Central memory CD8-positive, alpha-beta T cell (primary cell): ENCODE results near the gene MAGI3.
"Not testable (repeated sequence)": the region's sequence is repeated elsewhere in the genome, so short reads cannot be mapped to it uniquely, and the experiment has no call there.

ENCODE experiments used
- ATAC-seq: fragments of 150-1000 bp; cut with Tn5 transposase; replicated peaks from 2 replicates; pipeline ENCODE4 v1.10.0; 2022; ENCODE audit warnings: mild to moderate bottlenecking, moderate FRiP score, moderate number of reproducible peaks; ENCODE audit not compliant: poor library complexity, severe bottlenecking; ENCODE audit errors: extremely low read depth
- DNase-seq, 2 donors: peaks; one replicate each; pipeline ENCODE4 v3.0.0; 2021; ENCODE audit warnings: low spot score in 2 of 2
- H3K27ac Mint-ChIP-seq: one replicate; pipeline ENCODE4 v1.8.0; 2022; ENCODE audit warnings: low read depth, mild to moderate bottlenecking, moderate library complexity, mixed read lengths
- H3K27me3 Mint-ChIP-seq: one replicate; pipeline ENCODE4 v1.8.0; 2022; ENCODE audit warnings: mixed read lengths
- H3K36me3 Mint-ChIP-seq: one replicate; pipeline ENCODE4 v1.8.0; 2022; ENCODE audit warnings: mild to moderate bottlenecking, moderate library complexity, mixed read lengths; ENCODE audit not compliant: insufficient read depth
- H3K4me1 Mint-ChIP-seq: one replicate; pipeline ENCODE4 v1.8.0; 2022; ENCODE audit warnings: mixed read lengths
- H3K4me3 Mint-ChIP-seq: one replicate; pipeline ENCODE4 v1.8.0; 2022; ENCODE audit warnings: mild to moderate bottlenecking, moderate library complexity, mixed read lengths
- H3K9me3 Mint-ChIP-seq: one replicate; pipeline ENCODE4 v1.8.0; 2022; ENCODE audit warnings: mixed read lengths

MAGI3 gene

DNA sequence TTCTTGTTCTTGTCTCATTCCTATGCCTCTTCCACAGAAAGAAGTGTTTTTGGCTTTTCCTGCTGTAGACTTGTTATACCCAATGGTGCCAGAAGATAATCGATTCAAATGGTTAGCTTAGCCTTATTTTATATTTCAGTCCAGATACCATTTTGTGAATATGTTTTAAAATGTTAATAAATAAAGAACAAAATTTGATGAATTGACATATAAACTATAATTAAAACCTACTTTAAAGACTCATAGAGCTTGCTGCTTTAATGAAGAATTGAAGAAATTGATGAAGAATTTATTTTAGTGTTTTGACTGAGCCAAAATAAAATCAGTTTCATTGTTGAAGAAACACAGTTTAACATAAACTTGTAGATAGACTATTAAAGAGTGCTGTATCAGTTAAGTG, 152.8 kb downstream of the MAGI3 start:
- DNase-seq (no peak), ATAC-seq (no peak)
- no peak overlapping the region for H3K4me3 Mint-ChIP-seq
- no peaks in the 10 kb centered on the region for H3K4me1 Mint-ChIP-seq
- H3K36me3 Mint-ChIP-seq = no peaks in the 10 kb centered on the region
- H3K27me3 Mint-ChIP-seq = peaks cover 30% of the 10 kb centered on the region
- no peak overlapping the region for H3K27ac Mint-ChIP-seq
- no peaks in the 10 kb centered on the region for H3K9me3 Mint-ChIP-seq

DNA sequence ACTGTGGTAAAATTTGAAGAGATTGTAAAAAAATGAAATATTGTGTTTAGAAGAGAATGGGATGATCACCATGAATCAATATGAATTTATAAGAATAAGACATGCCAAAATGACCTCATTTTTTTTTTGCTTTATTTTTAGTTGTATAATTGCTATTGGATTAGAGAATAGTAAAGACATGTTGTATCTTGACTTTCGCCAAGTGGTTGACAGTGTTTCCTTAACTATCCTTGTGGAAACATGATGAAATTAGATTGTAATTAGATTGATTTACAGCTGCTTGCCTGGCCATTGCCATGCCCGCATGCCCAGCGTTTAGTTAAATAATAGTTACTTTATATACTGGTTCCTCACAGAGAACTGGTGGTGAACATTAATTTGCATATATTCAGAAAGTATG, 154.9 kb downstream of the MAGI3 start:
- no peak for ATAC-seq
- H3K9me3 Mint-ChIP-seq = no peaks in the 10 kb centered on the region
- no peak for DNase-seq
- no peaks in the 10 kb centered on the region for H3K36me3 Mint-ChIP-seq
- H3K4me1 Mint-ChIP-seq = no peaks in the 10 kb centered on the region
- H3K4me3 Mint-ChIP-seq = no peak overlapping the region
- H3K27me3 Mint-ChIP-seq = peaks cover 25% of the 10 kb centered on the region
- no peak overlapping the region for H3K27ac Mint-ChIP-seq

DNA sequence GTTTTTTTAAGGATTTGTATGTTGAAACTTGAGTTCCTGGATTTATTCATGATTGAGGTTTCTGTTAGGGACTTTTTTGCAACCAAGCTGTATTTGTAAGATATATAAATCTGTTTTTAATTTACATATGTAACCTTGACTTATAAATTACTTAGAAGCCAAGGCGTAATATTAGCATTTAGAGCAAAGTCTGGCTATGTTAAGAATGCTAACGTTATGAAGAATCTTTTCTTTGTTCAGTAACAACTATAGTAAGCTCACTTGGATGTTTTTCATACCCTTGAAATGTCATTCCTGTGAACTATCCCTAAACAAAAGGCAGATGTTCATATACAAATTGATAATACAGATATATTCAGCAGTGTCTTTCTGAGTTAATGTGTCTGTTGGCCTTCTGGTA, 155.3 kb downstream of the MAGI3 start:
- no peaks in the 10 kb centered on the region for H3K36me3 Mint-ChIP-seq
- no peaks in the 10 kb centered on the region for H3K4me1 Mint-ChIP-seq
- H3K27me3 Mint-ChIP-seq = peaks cover 21% of the 10 kb centered on the region
- no peak overlapping the region for H3K27ac Mint-ChIP-seq
- no peak overlapping the region for H3K4me3 Mint-ChIP-seq
- ATAC-seq (no peak), DNase-seq (no peak)
- H3K9me3 Mint-ChIP-seq = no peaks in the 10 kb centered on the region

DNA sequence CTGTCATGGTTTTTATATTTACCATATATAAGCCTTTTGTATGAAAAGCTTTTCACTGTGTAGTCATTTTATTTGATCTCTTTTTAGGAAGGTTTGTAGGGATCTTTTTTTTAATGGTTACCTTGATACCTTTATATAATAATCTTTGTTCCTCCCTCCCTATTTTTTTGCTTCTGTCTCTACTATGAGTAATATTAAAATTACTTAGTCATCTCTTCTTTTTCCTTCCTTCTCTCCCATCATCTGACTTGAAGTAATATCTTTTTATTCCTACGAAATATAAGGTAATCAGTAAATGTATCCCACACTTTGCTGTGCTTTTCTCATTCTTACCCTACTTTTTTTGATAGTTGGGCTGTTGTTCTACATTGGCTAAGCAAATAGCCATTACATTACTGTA, 161.4 kb downstream of the MAGI3 start:
- no peak for ATAC-seq
- H3K27ac Mint-ChIP-seq = no peak overlapping the region
- no peak overlapping the region for H3K4me3 Mint-ChIP-seq
- H3K9me3 Mint-ChIP-seq = peaks cover 4% of the 10 kb centered on the region
- no peak for DNase-seq
- no peaks in the 10 kb centered on the region for H3K4me1 Mint-ChIP-seq
- H3K27me3 Mint-ChIP-seq = peaks cover 38% of the 10 kb centered on the region
- H3K36me3 Mint-ChIP-seq = no peaks in the 10 kb centered on the region

DNA sequence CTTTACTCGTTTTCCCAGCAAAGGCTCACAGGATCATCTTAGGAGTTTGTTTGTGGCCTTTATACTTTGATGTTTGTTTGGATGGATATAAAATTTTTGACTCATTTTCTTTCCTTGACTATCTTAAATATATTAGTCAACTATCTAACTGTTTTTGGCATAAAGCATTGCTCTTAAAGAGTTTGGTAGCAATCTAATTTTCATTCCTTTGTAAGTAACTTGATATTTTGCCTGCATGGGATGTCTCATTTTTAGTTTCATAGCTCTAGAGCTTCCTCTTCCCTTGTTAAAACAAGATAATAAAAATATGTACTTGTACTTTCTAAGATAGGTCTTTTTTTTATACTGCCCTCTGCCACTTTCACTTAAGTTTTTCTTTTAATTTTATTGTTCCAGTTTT, 161.9 kb downstream of the MAGI3 start:
- DNase-seq (no peak), ATAC-seq (no peak)
- no peak overlapping the region for H3K27ac Mint-ChIP-seq

DNA sequence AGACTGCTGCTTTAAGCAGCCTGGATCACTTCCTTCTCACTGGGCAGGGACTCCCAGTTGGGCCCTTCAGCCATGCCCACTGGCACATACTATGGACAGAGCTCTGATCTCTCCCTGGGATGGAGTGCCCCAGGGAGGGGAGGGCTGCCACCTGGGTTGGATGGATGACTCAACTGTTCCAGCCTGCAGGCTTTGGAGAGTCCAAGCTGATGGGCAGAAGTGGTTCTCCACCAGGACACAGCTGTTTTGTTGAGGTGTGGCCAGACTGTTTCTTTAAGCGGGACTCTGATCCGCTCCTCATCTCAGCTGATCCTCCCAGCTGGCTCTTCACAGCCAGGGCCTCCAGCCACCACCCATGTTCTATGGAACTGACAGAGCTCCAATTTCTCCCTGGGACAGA, 166.9 kb downstream of the MAGI3 start:
- Mint-ChIP-seq H3K36me3 (no peaks in the 10 kb centered on the region), H3K9me3 (peaks cover 15% of the 10 kb centered on the region), H3K27ac (no peak overlapping the region), H3K27me3 (peaks cover 49% of the 10 kb centered on the region), H3K4me3 (no peak overlapping the region), H3K4me1 (no peaks in the 10 kb centered on the region)
- no peak for ATAC-seq
- DNase-seq = no peak

More for the DNA sequence above, 161.9 kb downstream of the MAGI3 start:
- Mint-ChIP-seq H3K27me3 (peaks cover 38% of the 10 kb centered on the region), H3K9me3 (peaks cover 4% of the 10 kb centered on the region), H3K4me3 (no peak overlapping the region), H3K36me3 (no peaks in the 10 kb centered on the region), H3K4me1 (no peaks in the 10 kb centered on the region)

DNA sequence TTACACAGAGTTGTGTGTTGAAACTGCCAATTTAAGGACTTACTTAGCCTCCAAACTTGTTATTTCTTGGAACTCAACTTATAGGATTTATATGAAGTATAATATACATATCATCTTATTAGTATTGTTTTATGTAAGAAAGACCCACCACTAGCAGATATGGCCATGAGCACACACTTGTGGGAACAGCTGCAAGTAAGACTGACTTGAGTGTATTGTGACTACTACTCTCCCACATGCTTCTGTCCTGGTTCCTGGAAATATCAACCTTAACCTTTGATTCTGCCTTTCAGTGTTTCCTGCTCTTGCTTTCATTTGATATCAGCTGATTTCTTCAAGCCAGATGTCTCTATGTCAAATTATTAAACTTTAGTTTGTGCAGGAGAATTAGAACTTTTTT, 175.3 kb downstream of the MAGI3 start:
- Mint-ChIP-seq H3K36me3 (no peaks in the 10 kb centered on the region), H3K4me1 (no peaks in the 10 kb centered on the region), H3K9me3 (peaks cover 2% of the 10 kb centered on the region), H3K27me3 (peaks cover 17% of the 10 kb centered on the region), H3K4me3 (no peak overlapping the region), H3K27ac (no peak overlapping the region)
- ATAC-seq (no peak), DNase-seq (no peak)

DNA sequence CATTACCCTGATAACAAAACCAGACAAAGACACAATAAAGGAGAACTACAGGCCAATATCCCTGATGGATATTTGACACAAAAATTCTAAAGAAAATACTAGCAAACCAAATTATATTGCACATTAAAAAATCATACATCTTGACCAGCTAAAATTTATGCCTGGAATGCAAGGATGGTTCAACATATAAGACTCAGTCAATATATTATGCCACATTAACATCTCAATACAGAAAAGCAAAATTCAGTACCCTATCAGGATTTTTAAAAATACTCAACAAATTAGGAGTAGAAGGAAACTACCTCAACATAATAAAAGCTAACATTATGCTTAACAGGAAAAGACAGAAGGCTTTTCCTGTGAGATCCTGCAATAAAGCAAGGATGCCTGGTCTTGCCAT, 177.1 kb downstream of the MAGI3 start:
- Mint-ChIP-seq H3K36me3 (no peaks in the 10 kb centered on the region), H3K4me3 (no peak overlapping the region), H3K9me3 (peaks cover under 1% of the 10 kb centered on the region), H3K27ac (no peak overlapping the region), H3K4me1 (no peaks in the 10 kb centered on the region), H3K27me3 (peaks cover 21% of the 10 kb centered on the region)
- DNase-seq (no peak), ATAC-seq (no peak)

DNA sequence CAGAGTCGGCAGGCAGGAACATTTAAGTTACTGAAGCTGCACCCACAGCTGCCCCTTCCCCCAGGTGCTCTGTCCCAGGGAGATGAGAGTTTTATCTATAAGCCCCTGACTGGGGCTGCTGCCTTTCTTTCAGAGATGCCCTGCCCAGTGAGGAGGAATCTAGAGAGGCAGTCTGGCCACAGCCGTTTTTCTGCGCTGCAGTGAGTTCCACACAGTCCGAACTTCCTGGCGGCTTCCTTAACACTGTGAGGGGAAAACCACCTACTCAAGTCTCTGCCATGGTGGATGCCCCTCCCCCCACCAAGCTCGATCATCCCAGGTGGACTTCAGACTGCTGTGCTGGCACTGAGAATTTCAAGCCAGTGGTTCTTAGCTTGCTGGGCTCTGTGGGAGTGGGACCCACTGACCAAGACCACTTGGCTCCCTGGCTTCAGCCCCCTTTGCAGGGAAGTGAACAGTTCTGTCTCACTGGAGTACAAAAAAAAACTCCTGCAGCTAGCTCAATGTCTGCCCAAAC, 185.5 kb downstream of the MAGI3 start:
- H3K27me3 Mint-ChIP-seq = peaks cover 56% of the 10 kb centered on the region
- H3K36me3 Mint-ChIP-seq, DNase-seq, H3K4me1 Mint-ChIP-seq, ATAC-seq, H3K27ac Mint-ChIP-seq, H3K4me3 Mint-ChIP-seq: not testable (repeated sequence)
- H3K9me3 Mint-ChIP-seq = peaks cover 12% of the 10 kb centered on the region

DNA sequence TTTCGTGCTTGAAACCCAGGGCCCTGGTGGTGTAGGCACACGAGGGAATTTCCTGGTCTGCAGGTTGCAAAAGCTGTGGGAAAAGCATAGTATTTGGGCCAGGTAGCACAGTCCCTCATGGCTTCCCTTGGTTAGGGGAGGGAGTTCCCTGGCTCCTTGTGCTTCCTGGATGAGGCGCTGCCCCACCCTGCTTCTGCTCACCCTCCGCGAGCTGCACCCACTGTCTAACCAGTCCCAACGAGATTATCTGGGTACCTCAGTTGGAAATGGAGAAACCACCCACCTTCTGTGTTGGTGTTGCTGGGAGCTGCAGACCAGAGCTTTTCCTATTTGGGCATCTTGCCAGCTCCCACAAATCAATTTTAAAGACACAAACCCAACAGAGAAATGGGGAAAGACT, 186.0 kb downstream of the MAGI3 start:
- H3K4me3 Mint-ChIP-seq = no peak overlapping the region
- ATAC-seq (no peak), DNase-seq (no peak)
- H3K27ac Mint-ChIP-seq = no peak overlapping the region
- H3K27me3 Mint-ChIP-seq = peaks cover 51% of the 10 kb centered on the region
- H3K4me1 Mint-ChIP-seq = no peaks in the 10 kb centered on the region
- H3K9me3 Mint-ChIP-seq = peaks cover 12% of the 10 kb centered on the region
- no peaks in the 10 kb centered on the region for H3K36me3 Mint-ChIP-seq

DNA sequence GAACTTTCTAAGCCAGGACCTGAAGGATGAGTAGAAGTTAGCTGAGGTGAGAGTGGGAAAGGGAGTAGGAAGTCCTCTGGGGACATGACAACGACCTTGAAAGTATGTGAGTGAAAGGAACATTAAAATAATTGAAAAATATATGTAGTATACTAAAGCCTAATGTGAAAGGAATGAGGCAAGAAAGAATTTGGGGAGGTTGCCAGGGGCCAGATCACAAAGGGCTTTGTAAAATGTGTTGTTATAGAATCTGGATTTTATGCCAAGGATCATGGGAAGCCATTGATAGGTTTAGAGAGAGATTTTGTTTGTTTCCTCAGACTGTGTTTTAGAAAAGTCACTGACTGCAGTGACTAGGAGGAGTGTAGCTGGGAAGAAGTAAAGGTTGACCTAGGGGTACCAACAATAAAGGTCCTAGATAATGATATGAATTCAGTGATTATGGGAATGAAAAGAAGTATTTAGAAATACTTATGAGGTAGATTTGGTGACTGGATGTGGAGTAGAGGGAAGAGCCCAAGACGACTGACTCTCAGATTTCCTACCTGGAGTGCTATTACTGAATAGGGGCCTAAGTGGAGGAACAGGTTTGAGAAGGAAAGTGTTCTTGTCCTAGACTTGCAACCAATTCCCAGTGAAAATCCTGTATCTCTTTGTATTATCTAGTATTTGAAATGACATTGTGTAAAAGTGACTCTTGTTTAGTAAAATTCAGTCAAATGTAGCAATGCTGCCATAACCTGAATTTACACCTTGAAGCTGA, 189.1 kb downstream of the MAGI3 start:
- peaks cover 19% of the 10 kb centered on the region for H3K27me3 Mint-ChIP-seq
- H3K4me1 Mint-ChIP-seq = no peaks in the 10 kb centered on the region
- no peaks in the 10 kb centered on the region for H3K9me3 Mint-ChIP-seq
- H3K36me3 Mint-ChIP-seq = no peaks in the 10 kb centered on the region
- ATAC-seq = no peak
- no peak overlapping the region for H3K27ac Mint-ChIP-seq
- no peak for DNase-seq
- no peak overlapping the region for H3K4me3 Mint-ChIP-seq

DNA sequence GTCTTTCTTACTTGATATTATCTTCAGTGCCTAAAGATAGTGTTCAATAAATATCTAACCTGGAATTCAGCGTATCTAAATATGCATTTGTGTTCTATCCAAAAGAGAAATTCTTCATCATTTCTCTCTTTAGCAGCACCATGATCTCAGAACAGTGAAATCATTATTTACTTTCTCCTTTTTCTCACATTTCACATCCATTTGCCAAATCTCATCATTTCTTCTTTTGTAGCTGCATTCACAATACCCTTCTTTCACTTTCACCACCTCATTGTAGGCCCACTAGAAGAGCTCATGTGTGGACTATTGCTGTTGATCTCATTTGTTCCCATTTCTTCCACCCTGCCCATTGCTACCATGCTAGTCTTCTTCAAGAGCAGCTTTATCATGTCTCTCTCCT, 191.0 kb downstream of the MAGI3 start:
- H3K27ac Mint-ChIP-seq = no peak overlapping the region

DNA sequence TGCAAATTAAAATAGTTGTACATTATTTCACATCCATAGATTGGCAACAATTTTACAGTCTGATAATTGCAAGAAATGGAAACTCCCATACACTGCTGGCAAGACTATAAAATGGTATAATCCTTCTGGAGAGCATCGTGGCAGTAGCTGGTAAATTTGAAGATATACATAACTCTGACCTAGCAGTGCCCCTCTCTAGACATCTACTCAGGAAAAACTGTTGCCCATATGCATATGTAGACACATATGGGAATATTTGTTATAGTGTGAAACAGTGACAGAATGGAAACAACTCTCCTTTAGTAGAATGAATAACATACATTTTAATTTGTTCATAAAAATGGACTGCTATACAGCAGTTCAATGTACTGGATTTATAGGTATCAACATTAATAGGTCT, 191.8 kb downstream of the MAGI3 start:
- DNase-seq (no peak), ATAC-seq (no peak)
- H3K27ac Mint-ChIP-seq = no peak overlapping the region
- H3K27me3 Mint-ChIP-seq = peaks cover 2% of the 10 kb centered on the region
- H3K36me3 Mint-ChIP-seq = no peaks in the 10 kb centered on the region
- H3K9me3 Mint-ChIP-seq = no peaks in the 10 kb centered on the region
- H3K4me1 Mint-ChIP-seq = no peaks in the 10 kb centered on the region
- no peak overlapping the region for H3K4me3 Mint-ChIP-seq

More for the DNA sequence above, 191.0 kb downstream of the MAGI3 start:
- H3K36me3 Mint-ChIP-seq = no peaks in the 10 kb centered on the region
- no peaks in the 10 kb centered on the region for H3K9me3 Mint-ChIP-seq
- H3K4me3 Mint-ChIP-seq = no peak overlapping the region
- peaks cover 8% of the 10 kb centered on the region for H3K27me3 Mint-ChIP-seq
- no peak for DNase-seq
- no peak for ATAC-seq
- no peaks in the 10 kb centered on the region for H3K4me1 Mint-ChIP-seq
